Stimulated activated CD8-positive, alpha-beta memory T cell treated with anti-CD3 and anti-CD28 coated beads, Interleukin-4, amount 100 ng/mL, for 1 hour (primary cell): Measurements from ENCODE around the gene CALML5.

Experiments
- DNase-seq, 2 donors: peaks; one replicate each; pipeline ENCODE4 v3.0.0-alpha.2; 2020; ENCODE audit warnings: low read depth in 2 of 2, low spot score in 1 of 2

Gene CALML5

DNA sequence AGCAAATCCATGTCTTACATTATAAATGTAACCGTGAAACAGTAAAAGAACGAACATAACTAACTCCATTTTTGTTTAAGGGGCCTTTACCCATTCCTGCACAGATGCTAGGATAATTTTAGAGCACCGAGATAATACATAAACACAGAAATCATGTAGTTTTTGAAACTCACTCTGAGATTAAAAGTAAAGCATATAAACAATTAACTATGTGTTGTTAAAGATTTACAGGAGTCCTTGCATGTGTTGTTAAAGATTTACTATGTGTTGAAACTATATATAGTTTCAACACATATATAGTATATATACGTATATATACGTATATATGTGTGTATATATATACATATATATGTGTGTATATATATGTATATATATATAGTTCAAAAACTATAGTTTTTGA lies 18.2 kb upstream of the CALML5 start:
- no peak for DNase-seq

DNA sequence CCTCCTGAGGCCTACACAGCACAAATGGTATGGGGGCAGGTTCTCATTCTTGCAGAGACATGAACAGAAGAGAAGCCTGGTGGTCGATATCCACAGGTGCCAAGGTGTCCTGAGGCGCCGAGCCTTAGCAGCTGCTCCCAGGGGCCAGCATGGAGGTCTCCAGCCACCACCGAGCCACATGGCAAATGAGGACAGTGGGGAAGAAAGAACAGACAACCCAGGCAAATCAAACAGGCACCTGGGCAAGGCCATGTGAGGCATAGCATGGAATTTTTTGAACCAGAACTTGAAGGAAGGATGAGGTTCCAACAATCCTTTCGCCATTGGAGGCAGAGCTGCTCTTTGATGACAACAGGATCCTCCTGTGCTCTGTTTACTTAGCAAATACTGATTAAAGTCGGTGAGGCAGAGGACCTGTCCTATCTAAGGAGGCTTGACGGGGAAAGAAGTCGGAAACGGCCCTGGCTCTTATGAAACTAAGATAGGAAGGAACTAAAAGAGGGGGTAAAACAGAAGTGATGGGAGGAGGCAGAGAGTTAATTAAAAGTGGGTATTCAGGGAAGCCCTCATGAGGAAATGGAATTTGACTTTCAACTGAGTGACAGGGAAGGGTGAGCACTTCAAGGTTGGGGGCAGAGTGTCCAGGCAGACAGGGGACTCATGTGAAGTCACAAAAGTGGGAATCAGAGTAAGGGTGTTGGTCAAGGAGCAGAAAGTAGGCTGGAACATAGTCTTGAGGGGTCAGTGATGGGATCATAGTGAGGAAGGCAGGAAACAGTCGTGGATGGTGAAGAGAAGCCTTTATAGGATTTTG lies 16.8 kb upstream of the CALML5 start:
- no peak for DNase-seq

DNA sequence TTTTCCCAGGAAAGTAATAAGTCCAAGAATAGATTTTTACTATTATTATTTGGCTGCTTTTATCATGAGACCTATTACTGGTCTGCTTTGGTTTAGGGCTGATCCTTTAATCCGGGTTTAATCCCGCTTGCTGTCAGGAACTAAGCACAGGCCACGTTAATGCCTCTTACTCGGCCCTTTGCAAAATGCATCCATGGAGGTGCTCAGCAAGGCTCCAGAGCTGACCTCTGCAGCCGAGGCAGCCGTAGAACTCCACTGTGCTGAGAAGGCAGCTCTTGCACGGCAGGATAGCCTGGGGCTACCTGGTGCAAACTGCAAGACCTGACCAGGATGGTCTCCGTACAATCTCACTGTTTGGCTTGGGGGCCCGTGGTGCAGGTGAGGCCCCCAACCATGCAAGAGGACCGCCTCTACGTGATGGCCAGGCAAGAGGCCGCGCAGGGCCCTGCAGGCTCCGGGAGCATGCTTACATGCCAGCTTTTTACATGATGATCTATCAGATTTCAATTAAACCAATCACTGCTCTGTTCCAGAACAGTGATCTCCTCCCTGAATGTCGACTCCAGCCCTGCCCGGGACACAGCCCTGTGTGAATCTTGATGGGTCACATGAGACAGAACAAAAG lies 15.0 kb upstream of the CALML5 start:
- DNase-seq, result no peak

DNA sequence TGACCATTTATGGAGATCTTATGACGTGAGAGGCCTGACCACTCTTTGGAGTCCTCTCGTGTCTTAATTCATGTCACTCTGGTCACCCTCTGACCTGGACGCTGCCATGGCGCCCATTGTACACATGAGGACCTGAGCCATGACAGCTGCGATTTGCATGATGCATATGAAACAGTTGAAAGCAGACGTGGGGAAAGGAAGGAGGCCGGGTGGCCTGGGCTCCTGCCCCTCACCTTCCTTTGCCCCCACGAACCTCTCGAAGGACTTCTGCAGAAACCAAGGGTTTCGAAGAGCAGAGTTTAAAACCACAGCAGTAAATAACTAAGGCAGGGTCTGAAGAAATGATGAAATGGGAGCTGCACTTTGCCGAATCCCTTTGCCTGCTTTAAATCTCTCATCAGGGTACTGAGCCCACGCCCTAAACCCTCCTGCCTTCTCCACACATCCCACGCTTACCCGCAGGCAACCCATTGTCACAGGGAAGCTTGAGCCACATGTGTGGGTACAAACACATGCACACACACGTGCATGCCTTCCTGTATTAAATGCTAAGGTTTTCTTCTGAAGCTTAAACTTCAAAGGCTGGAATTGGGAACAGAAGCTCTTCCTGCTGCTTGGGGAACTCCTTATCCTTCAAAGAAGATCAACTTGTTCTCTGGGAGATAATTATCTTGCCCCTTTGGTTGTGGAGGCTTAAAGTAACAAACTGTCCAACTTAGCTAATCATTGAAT lies 13.7 kb upstream of the CALML5 start:
- DNase-seq, result no peak

DNA sequence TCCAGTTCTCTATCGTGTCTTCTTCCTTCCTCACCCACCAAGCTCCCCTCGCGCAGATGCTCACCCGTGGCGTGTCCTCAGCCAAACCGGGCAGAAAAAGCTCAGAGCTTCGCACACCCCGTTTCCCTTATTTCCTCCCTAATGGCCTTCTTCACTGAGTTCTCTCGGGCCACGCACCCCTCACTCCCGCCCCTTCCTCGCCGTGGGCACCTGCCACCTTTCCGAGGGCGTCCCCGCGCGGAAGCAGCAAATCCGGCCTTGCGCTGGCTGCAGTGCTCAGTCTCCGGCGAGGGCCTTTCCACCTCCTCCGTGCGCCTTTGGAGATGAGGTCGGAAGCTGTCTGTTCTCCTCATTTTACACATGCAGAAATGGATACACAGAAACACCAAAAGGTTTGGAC lies 13.0 kb upstream of the CALML5 start:
- DNase-seq, result no peak

DNA sequence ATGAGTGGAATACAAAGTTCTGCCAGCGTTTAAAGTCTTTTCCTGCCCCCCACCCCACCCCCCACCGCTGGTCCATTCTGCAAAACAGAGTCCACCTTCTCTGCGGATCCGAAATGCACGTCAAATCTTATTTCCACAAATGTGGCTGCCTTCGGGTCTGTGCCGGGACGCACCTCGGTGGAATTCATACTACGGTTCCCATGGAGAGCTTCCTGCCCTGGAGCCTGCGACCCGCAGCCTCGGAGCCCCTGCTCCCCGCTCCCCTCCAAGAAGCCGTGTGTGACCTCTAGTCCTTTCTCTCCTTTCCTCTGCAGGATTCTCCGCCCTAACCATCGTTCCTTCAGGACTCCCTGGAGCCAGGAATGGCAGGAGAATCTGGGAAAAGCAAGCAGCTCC lies 12.5 kb upstream of the CALML5 start:
- DNase-seq, result no peak

DNA sequence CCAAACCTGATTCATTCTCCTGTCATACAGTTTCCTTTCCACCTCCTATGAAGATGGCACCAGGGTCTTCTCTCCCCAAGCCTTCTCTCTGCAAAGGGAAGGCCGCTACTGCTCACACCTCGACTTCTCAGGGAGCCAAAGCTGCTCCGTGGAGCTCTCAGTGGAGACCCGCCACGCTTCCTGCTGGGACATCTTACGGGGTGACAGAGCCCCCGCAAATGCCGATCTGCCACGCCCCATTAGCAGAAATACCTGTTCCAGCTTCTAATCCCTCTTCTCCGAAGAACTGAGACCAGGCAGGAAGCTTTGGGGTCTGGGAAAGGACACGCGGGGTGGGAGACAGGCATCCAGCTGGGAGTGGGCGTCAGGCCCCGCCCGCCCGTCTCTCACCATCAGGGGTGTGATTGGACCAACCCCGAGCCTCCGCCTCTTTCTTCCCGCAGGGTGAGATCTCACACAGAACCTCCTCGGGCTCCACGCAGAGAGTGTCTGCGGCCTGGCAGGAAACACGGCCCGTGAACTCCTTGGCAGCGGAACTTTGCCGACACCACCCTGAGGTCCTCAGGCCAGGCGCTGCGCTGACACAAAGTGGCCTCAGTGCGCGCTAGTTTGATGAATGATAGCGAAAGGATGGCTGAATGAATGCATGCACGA lies 12.0 kb upstream of the CALML5 start:
- no peak for DNase-seq

DNA sequence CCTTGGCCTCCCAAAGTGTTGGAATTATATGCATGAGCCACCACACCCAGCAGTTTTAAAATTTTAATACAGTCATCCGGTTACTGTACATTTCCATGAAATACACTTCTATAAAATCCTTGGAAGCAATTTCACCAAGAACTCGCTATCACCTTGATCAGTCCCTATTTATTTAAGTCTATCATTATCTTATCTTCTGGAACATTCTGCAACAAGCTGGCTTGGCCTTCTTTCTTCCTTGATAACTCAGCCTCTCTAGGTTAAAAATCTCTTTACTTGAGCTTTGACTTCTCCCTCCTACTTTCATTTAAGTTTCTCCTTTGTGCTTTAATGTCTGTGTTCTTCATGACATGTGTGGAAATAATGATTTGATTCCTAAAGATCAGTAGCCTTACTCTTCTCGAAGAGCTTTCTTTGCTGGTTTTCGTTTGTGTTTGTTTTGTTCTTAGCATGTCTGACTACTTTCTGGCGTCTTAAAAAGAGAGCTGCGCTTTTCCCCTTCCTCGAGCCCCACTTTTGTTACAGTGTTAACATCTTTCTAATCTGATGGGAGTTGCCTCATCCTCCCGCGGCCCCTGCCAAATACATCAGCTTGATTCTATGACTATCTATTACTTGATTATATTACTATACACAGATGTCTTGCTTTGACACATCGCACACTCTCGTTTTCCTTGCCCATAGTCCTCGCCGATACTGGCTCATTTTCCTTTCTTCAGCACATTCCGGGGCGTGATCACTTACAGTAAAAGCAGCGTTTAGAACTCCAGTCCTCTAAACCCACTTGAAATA lies 11.1 kb upstream of the CALML5 start:
- no peak for DNase-seq

DNA sequence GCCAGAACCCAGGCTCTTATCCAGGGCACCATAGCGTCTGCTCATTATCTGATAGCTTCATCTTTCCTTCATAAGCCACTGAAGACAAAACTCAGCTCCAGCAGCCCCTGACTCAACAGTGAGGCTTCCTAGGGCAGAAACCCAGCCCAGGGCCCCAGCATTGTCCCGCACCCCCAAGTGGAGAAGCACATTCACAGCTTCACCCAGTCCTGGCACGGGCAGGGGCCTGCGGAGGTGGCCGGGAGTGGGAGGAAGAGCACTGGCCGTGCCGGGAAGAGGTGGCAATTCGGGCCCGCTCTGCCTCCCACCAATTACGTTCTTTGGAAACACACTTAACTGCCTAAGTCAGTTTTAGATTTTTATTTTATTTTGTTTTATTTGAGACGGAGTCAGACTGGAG lies 10.3 kb upstream of the CALML5 start:
- no peak for DNase-seq

DNA sequence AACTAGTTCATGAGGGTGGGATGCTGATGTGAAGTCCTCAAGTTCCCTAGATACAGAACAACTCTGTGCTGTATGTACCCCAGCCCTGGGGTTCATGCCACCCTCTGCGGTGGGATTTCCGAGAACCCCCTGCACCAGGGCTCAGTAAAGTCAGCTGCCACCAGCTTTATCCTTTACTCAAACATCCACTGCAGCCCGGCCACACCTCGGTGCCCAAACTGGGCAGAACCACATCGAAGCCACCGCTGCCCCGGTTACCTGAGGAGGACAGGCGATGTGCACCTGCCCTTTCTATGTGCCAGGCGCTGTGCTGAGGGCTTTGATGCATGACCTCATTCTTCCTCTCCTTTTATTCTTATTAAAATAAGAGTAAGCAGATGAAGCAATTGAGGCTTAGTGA lies 9.9 kb upstream of the CALML5 start:
- DNase-seq, result no peak

DNA sequence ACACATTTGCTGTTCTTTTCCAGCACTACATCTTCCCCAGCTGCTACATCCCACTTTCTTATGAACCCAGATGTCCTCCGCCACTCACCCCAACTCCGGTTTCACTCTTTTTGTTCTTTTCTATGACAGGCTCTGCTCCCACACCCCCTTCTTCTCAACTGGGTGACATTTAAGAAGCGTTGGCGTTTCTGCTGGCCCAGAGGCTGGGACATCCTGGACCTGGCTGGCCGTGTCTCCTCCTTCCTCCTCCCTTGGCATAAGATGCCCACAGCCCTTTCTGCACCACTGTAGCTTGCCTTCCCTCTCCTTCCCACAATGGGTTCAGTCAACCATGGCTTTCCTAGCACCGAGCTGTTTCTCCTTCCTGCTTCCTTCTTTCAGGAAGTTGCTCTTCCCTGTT lies 9.4 kb upstream of the CALML5 start:
- no peak for DNase-seq

DNA sequence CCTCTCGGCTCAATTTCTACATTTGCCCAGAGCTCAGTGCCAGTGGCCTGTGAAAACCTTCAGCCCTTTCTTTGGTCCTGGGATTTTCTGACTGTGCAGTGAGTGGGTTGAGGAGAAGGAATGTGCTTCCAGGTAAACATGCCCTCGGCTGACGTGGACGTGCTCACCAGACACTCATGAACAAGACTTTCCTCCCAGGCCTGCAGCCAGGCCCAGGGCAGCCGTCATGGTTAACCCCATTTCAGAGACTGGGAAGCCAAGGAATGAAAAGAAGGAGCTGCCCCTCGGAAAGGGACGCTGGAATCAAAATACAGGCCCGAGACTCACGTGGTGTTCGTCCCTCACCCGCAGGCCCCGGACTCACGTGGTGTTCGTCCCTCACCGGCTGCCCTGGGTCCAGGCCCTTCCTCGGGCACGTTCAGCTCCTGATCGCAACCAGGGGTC lies 8.8 kb upstream of the CALML5 start:
- no peak for DNase-seq

DNA sequence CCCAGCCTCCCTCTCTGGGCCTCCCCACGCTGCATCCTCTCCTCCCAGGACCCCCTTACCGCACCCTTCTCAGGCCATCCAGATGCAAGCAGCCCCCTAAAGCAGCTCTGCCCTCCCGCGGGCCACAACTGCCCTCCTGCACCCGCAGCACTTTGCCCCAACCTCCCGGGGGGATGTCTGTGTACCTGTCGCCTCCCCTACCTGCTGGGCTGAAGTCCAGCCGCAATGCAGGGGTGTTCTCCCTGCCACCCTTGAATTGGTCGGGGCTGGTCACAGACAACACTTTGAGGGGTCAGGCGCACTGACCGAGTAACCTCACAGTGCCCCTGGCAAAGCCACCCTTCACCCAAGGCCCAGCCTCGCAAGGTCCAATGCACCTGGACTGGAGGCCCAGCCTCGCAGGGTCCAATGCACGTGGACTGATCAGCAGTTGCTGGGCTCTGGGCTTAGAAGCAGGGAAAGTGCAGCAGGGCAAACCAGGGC lies 8.3 kb upstream of the CALML5 start:
- DNase-seq, result no peak

DNA sequence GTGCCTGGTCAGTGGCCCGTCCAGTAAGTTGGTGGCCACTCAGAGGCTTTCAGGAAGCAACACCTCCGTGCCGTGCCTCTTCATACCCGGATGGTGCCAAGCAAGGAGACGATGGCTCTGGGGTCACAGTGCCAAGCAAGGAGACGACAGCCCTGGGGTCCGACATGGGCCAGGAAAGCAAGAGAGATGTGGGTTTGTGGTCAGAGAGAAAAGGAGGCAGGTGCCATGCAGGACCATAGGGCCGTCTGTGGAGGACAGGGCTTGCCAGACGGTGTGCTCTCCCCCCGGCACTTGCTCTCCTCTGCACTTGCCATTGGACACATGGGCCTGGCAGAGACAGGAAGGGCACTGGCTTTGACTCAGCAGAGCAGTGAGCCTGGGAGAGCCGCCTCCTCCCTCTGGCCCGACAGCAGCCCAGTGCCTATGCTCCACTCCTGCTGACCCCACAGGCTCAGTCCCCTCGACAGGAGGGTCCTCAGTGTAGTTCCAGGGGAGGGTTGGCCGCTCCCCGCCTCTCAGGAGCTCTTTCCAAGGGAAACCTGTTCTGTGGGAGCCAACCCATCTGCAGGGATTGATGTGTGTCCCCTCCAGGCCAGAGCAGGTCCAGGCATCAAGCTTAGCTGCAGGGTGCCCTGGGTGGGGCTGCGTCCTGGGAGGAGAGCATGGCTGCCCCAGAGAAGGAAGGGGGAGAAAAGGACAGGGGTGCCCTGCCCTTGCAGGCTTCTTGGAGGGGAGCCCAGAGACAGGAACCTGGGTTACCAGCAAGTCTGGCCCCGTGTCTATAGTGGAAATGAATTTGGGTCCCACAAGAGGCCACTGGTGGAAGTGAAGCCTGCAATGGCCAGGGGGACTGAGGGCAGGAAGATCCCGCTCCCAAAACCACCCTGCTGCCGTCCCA lies 7.6 kb upstream of the CALML5 start:
- DNase-seq, result no peak

DNA sequence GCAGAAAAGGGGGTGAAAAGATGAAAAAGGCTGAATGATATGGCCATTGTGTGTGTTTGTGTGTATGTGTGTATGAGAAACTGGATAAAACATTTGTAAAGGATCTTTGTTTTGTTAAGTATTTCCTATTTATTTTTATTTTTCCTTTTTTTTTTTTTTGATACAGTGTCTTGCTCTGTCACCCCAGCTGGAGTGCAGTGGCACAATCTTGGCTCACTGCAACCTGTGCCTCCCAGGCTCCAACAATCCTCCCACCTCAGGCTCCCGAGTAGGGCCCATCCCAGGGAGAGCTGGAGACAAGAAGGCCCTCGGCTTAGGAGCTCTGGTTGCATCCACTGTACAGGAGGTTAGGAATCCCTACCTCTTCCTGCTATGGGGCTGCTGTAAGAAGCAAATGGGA lies 6.9 kb upstream of the CALML5 start:
- DNase-seq, result no peak

DNA sequence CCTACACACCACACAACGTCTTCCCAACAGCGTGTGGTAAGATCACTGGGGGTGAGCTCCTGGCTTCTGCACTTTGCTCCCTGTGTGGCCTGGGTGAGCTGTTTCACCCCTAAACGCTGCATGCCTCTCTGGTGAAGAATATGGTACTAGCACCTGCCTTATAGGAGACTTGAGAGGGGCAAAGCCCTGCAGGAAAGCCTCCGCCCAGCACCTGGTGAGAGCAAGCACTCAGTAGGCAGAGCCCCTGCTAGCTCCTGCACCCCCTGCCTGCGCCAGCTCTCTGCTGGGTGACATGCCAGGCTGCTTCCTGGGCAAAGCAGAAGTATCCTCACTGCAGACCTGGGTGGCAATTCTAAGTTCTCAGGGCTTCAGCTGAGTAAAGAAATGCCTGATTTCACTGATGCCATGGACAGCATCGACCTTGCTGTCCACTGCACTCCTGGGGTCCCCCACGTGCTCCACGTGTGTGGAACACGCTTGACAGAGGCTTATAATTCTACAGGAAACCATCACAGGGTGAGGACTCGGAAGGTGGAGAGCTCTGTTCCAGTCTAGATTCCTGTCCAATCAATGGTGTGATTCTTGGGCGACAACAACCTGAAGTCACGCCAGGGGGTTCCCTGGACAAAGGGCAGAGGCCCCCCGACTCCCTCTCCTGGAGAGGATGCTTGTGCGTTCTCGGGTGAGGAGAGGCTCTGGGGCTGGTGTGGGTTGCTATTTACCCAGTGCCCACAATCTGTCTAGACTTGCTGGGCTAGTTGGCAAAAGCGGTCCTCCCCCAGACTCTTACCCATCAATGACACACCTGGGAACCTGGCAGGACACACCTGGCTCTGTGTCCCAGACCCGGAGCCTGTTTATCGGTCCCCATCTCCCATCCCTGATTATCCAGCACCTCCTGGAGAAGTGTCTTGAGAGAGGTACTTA lies 5.0 kb upstream of the CALML5 start:
- no peak for DNase-seq

DNA sequence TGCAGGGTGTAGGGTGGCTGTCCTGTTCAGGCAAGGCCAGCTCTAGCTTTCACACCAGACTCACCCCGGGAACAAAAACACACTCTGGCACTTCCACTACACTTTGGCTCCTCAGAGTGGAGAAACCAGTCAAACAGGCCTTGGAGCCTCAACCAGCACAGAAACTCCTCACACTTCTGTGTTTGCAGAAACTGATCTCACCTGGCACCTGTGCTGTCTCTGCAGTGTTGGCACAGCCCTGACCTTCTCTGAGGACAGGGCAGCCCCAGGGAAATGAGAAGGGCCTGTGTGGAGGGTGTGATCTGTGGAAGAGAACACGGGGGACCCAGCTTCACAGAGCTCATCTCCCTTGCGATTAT lies 4.1 kb upstream of the CALML5 start:
- no peak for DNase-seq

DNA sequence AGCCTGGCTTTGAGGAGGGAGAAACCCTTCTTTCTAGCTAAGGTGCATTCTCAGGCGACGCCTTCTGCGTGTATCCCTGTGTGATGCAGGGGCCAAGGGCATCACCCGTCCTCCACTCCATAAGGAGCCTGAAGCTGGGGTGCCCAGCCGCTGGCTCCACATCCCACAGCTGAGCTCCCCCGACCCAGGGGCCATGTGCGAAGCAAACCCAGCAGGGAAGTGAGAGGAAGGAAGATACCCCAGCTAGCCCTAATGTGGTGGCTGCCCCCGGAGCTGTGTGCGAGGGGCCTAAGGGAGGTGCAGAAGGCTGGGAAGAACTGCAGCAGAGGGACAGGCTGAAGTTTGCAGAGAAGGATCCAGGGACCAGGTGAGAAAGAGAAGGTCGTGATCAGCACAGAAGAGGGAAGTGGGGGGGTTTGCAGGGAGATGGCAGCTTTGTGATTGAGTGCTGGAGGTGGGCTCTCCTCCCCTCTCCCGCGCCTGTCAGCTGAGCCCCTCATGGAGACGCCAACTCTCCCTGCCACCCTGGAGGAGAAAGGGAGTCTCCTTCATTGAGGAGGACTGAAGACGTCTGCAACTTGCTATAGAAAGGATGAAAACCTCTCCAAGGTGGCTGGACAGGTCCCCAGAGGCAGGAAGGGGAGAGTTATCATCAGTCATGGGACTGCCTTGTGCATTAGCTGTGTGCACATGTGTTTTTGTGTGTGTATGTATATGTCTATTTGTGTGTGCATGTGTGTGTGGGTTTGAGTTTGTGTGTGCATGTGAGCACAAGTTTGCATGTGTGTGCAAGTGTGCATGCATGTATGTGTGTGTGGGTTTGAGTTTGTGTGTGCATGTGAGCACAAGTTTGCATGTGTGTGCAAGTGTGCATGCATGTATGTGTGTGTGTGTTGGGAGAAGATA lies 3.5 kb upstream of the CALML5 start:
- DNase-seq, result no peak
